ENCODE results near the gene WNT2.

The WNT2 gene

GRCh38 chr7:117278040-117278439, 44.8 kb downstream of the WNT2 start:
- no peak for ATAC-seq
- no peak for TF ChIP-seq PPARA (CRISPR knock-in tag; IDR thresholded peaks at IDR 0.05; ENCODE audit: borderline replicate concordance)
- no peak for TF ChIP-seq ZFP30 (CRISPR knock-in tag; IDR thresholded peaks at IDR 0.05)
- no peak for TF ChIP-seq TCF4 (CRISPR knock-in tag; IDR thresholded peaks at IDR 0.05; ENCODE audit: borderline replicate concordance)
- no peak for TF ChIP-seq ZNF565 (CRISPR knock-in tag; conservative IDR thresholded peaks at IDR 0.05; ENCODE audit: low read depth)
- no peak for TF ChIP-seq ZC3H10 (CRISPR knock-in tag; IDR thresholded peaks at IDR 0.05)
- no peak for TF ChIP-seq ZNF8 (CRISPR knock-in tag; IDR thresholded peaks at IDR 0.05)
- TF ChIP-seq CSRNP3 (CRISPR knock-in tag; IDR thresholded peaks at IDR 0.05) = no peak
- no peak for TF ChIP-seq GLIS3 (CRISPR knock-in tag; IDR thresholded peaks at IDR 0.05)

- ATAC-seq = no peak
- TF ChIP-seq OSR1 (CRISPR knock-in tag; IDR thresholded peaks at IDR 0.05) = no peak
- no peak for TF ChIP-seq ZNF8 (CRISPR knock-in tag; IDR thresholded peaks at IDR 0.05)
- no peak for TF ChIP-seq SNAI2 (CRISPR knock-in tag; IDR thresholded peaks at IDR 0.05)
- TF ChIP-seq ZFP3 (CRISPR knock-in tag; IDR thresholded peaks at IDR 0.05) = no peak
- TF ChIP-seq ZNF70 (CRISPR knock-in tag; IDR thresholded peaks at IDR 0.05) = no peak
- no peak for TF ChIP-seq PATZ1 (CRISPR knock-in tag; IDR thresholded peaks at IDR 0.05; ENCODE audit: borderline replicate concordance)
- no peak for TF ChIP-seq ZC3H10 (CRISPR knock-in tag; IDR thresholded peaks at IDR 0.05)
- no peak for TF ChIP-seq ISL1 (CRISPR knock-in tag; IDR thresholded peaks at IDR 0.05)
- TF ChIP-seq TOX (CRISPR knock-in tag; IDR thresholded peaks at IDR 0.05; ENCODE audit: borderline replicate concordance) = no peak
These were observed 45.3 kb downstream of the WNT2 start for GRCh38 chr7:117277576-117277975.

- no peak for ATAC-seq
- TF ChIP-seq TSHZ2 (CRISPR knock-in tag; IDR thresholded peaks at IDR 0.05) (no peak), ARNTL (CRISPR knock-in tag; IDR thresholded peaks at IDR 0.05; ENCODE audit: borderline replicate concordance, low read depth) (no peak), CREB5 (CRISPR knock-in tag; IDR thresholded peaks at IDR 0.05; ENCODE audit: low read depth) (no peak), ZFP30 (CRISPR knock-in tag; IDR thresholded peaks at IDR 0.05) (no peak), TOX (CRISPR knock-in tag; IDR thresholded peaks at IDR 0.05; ENCODE audit: borderline replicate concordance) (no peak), ZNF565 (CRISPR knock-in tag; conservative IDR thresholded peaks at IDR 0.05; ENCODE audit: low read depth) (no peak), BACH2 (CRISPR knock-in tag; IDR thresholded peaks at IDR 0.05; ENCODE audit: borderline replicate concordance) (no peak), ZNF70 (CRISPR knock-in tag; IDR thresholded peaks at IDR 0.05) (no peak), PPARA (CRISPR knock-in tag; IDR thresholded peaks at IDR 0.05; ENCODE audit: borderline replicate concordance) (no peak), ESRRG (CRISPR knock-in tag; IDR thresholded peaks at IDR 0.05) (no peak), RARB (CRISPR knock-in tag; IDR thresholded peaks at IDR 0.05) (no peak), ISL1 (CRISPR knock-in tag; IDR thresholded peaks at IDR 0.05) (no peak), ZFP3 (CRISPR knock-in tag; IDR thresholded peaks at IDR 0.05) (no peak), POU6F1 (CRISPR knock-in tag; IDR thresholded peaks at IDR 0.05; ENCODE audit: borderline replicate concordance, low read depth) (no peak), SNAI2 (CRISPR knock-in tag; IDR thresholded peaks at IDR 0.05) (no peak), CSDC2 (CRISPR knock-in tag; IDR thresholded peaks at IDR 0.05) (no peak), OSR1 (CRISPR knock-in tag; IDR thresholded peaks at IDR 0.05) (no peak), TCF4 (CRISPR knock-in tag; IDR thresholded peaks at IDR 0.05; ENCODE audit: borderline replicate concordance) (no peak), PATZ1 (CRISPR knock-in tag; IDR thresholded peaks at IDR 0.05; ENCODE audit: borderline replicate concordance) (no peak)
These were observed 47.9 kb downstream of the WNT2 start for GRCh38 chr7:117274951-117275350.
